CD4-positive, alpha-beta T cell (primary cell): ENCODE results near the gene VEGFB. TPM values are rescaled to one million over a fixed set of nuclear protein-coding genes. Genes with fewer than 3 reads are reported as not detected.

ENCODE experiments used
- ATAC-seq: fragments of 200-7000 bp; cut with Tn5 transposase; one replicate; pipeline ENCODE4 v1.10.0; 2022; ENCODE audit warnings: mild to moderate bottlenecking; ENCODE audit not compliant: poor library complexity
- CTCF ChIA-PET: fragments of 350-600 bp; sonication (Branson Sonifier 250); formaldehyde crosslinking; loops from one replicate; lab custom pipeline; 2021; ENCODE audit warnings: antibody characterized with exemption, inconsistent platforms; lab: Charles Lee
- POLR2A ChIA-PET: fragments of 350-600 bp; sonication (Branson Sonifier 250); formaldehyde crosslinking; loops from one replicate; lab custom pipeline; 2021; ENCODE audit warnings: antibody characterized with exemption, inconsistent platforms; lab: Charles Lee
- DNase-seq, 14 experiments: peaks; one replicate each; pipeline ENCODE4 v3.0.0-alpha.2; 2013 to 2020; ENCODE audit warnings: mixed read lengths in 2 of 14
- H3K27ac ChIP-seq, 2 donors: one replicate each; pipeline versions ENCODE4 v1.5.1 to v1.7.0; 2013; ENCODE audit warnings: low read length in 2 of 2, low read depth in 1 of 2, mild to moderate bottlenecking in 1 of 2
- H3K27me3 ChIP-seq, 2 experiments: 1 replicate in 1 of 2; 2 replicates in 1 of 2; pipeline versions ENCODE4 v1.6.1 to v1.7.0; 2013; ENCODE audit warnings: low read length in 2 of 2, control low read depth in 1 of 2, mild to moderate bottlenecking in 1 of 2, moderate library complexity in 1 of 2; ENCODE audit not compliant: insufficient read depth in 2 of 2, control insufficient read depth in 1 of 2
- H3K36me3 ChIP-seq: one replicate; pipeline ENCODE4 v1.6.1; 2013; ENCODE audit warnings: low read length, control low read depth; ENCODE audit not compliant: insufficient read depth
- H3K4me1 ChIP-seq: one replicate; pipeline ENCODE4 v1.6.1; 2013; ENCODE audit warnings: low read length, control low read depth; ENCODE audit not compliant: insufficient read depth
- H3K4me3 ChIP-seq: one replicate; pipeline ENCODE4 v1.5.1; 2013; ENCODE audit warnings: mild to moderate bottlenecking, low read length, moderate library complexity
- H3K9me3 ChIP-seq, 2 experiments: 1 replicate in 1 of 2; 2 replicates in 1 of 2; pipeline versions ENCODE4 v1.6.1 to v1.7.0; 2013; ENCODE audit warnings: low read length in 2 of 2, mild to moderate bottlenecking in 2 of 2, control low read depth in 1 of 2, moderate library complexity in 1 of 2; ENCODE audit not compliant: control insufficient read depth in 1 of 2, insufficient read depth in 1 of 2
- H3K27ac Mint-ChIP-seq: one replicate; pipeline ENCODE4 v1.8.0; 2020; ENCODE audit warnings: mixed read lengths
- H3K27me3 Mint-ChIP-seq: one replicate; pipeline ENCODE4 v1.8.0; 2021; ENCODE audit warnings: mixed read lengths
- H3K36me3 Mint-ChIP-seq: one replicate; pipeline ENCODE4 v1.8.0; 2021; ENCODE audit warnings: low read depth, mixed read lengths
- H3K4me1 Mint-ChIP-seq: one replicate; pipeline ENCODE4 v1.8.0; 2021; ENCODE audit warnings: low read depth, mixed read lengths
- H3K4me3 Mint-ChIP-seq: one replicate; pipeline ENCODE4 v1.8.0; 2020; ENCODE audit warnings: mild to moderate bottlenecking, mixed read lengths
- H3K9me3 Mint-ChIP-seq: one replicate; pipeline ENCODE4 v1.8.0; 2020; ENCODE audit warnings: mixed read lengths
- intact Hi-C, 2 experiments: fragments of 100-400 bp; cut with DNase I in 1 of 2; cut with micrococcal nuclease in 1 of 2; formaldehyde crosslinking; loops; one replicate each; pipeline versions ENCODE4 v1.15.1 to v1.9.0; 2023 to 2025; cut with DNase I, micrococcal nuclease
- total RNA-seq, 174 experiments: library from RNA in 2 of 174; stranded (reverse) in 2 of 174; gene quantifications; one replicate each; pipeline ENCODE4 v1.2.3 and lab custom pipeline; 2021 to 2026
- TF ChIP-seq, protein P1 (sequence below): fragments of 200-600 bp; IDR thresholded peaks from one replicate; pipeline ENCODE4 v1.8.0; 2022; ENCODE audit warnings: antibody characterized with exemption, mild to moderate bottlenecking

Gene VEGFB
- total RNA-seq, 2 experiments from 2014 or later, result 39.7 to 48.7 TPM

DNA sequence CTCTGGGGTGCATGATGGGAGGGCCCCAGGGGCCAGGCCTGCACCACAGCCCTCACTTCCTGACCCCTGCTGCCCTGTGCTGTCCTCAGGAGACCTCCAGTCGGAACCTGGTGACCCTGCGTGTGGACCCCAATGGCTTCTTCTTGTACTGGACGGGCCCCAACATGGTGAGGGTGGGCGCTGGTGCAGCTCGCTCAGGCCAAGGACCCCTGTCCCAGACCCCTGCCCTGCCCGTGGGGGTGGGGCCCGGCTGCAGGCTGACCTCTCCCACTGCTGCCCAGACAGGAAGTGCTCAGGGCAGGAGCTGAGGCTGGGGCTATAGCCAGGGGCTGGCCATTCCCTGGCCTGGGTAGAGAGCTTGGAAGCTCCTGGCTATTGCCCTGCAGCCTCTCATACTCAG, 19.9 kb downstream of the VEGFB start:
- Mint-ChIP-seq H3K27me3 (no peaks in the 10 kb centered on the region), H3K27ac (no peak overlapping the region), H3K4me3 (no peak overlapping the region), H3K36me3 (peaks cover 8% of the 10 kb centered on the region), H3K9me3 (no peaks in the 10 kb centered on the region), H3K4me1 (peaks cover 12% of the 10 kb centered on the region)
- Histone ChIP-seq H3K27me3 (no peaks in the 10 kb centered on the region), H3K27ac (no peak overlapping the region), H3K36me3 (peaks cover 16% of the 10 kb centered on the region), H3K4me1 (peaks cover 33% of the 10 kb centered on the region), H3K4me3 (no peak overlapping the region), H3K9me3 (no peaks in the 10 kb centered on the region)
- ChIA-PET POLR2A (no interaction called here), CTCF (interaction anchor here (0.6 to 0.9 kb wide), 2 partner anchors 17 to 50 kb away, joined by 3 read pairs; no protein-coding TSS in a partner anchor)
- no peak for ATAC-seq
- TF ChIP-seq, protein P1, sequence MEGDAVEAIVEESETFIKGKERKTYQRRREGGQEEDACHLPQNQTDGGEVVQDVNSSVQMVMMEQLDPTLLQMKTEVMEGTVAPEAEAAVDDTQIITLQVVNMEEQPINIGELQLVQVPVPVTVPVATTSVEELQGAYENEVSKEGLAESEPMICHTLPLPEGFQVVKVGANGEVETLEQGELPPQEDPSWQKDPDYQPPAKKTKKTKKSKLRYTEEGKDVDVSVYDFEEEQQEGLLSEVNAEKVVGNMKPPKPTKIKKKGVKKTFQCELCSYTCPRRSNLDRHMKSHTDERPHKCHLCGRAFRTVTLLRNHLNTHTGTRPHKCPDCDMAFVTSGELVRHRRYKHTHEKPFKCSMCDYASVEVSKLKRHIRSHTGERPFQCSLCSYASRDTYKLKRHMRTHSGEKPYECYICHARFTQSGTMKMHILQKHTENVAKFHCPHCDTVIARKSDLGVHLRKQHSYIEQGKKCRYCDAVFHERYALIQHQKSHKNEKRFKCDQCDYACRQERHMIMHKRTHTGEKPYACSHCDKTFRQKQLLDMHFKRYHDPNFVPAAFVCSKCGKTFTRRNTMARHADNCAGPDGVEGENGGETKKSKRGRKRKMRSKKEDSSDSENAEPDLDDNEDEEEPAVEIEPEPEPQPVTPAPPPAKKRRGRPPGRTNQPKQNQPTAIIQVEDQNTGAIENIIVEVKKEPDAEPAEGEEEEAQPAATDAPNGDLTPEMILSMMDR, result no peak
- no peak for DNase-seq
- intact Hi-C loops, result loop anchor here in 1 of 2 experiments (5.0 to 10.0 kb wide), 2 partner anchors 67 to 400 kb away; partner anchors contain the start of gene STIP1

DNA sequence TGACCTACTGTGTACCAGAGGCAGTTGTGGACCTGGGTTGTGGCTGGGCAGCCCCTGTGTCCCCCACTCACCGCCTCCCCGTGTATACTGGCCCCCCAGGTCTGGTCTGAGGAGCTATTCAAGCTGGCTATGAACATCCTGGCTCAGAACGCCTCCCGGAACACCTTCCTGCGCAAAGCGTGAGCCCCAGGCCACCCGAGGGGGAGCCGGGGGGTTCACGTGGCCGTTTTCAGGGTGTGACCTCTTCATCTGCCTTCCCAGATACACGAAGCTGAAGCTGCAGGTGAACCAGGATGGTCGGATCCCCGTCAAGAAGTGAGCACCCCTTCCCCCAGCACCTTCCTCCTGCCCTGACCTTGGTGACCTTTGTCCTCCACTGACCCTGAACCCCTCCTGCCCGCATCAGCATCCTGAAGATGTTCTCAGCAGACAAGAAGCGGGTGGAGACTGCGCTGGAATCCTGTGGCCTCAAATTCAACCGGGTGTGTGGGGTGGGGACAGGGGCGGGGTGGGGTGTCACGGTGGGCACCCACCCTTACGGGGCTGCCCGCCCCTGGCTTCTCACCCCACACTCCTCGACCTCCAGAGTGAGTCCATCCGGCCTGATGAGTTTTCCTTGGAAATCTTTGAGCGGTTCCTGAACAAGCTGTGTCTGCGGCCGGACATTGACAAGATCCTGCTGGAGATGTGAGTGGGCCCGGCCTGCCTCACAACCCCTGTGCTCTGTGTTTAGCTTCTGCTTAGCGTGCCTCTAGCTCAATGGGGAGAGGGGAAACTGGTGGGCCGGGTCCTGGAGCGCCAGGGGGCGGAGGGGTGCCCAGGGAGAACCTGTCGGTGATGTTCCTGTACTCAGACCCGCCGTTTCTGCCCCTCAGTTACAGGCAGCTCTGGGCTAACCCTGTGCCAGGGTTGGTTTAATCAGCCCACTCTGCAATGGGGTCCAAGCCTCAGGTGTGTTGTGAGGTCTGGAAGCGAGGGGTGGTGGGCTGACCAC, 21.0 kb downstream of the VEGFB start:
- peaks cover 16% of the 10 kb centered on the region for H3K36me3 ChIP-seq
- no peak overlapping the region for H3K4me3 ChIP-seq
- H3K4me1 ChIP-seq, result peaks cover 33% of the 10 kb centered on the region
- Mint-ChIP-seq H3K4me1 (peaks cover 8% of the 10 kb centered on the region), H3K27ac (no peak overlapping the region), H3K9me3 (no peaks in the 10 kb centered on the region), H3K27me3 (no peaks in the 10 kb centered on the region), H3K36me3 (peaks cover 13% of the 10 kb centered on the region), H3K4me3 (no peak overlapping the region)
- no peaks in the 10 kb centered on the region for H3K27me3 ChIP-seq
- CTCF ChIA-PET, result no interaction called here
- TF ChIP-seq, protein P1, result no peak
- H3K27ac ChIP-seq, result no peak overlapping the region
- no peak for DNase-seq
- ATAC-seq, result no peak
- H3K9me3 ChIP-seq, result no peaks in the 10 kb centered on the region
- POLR2A ChIA-PET, result interaction anchor here (0.6 to 1.1 kb wide), 3 partner anchors 10 to 15 kb away, joined by 3 to 4 read pairs (median 3); no protein-coding TSS in a partner anchor
- intact Hi-C loops, result loop anchor here in 1 of 2 experiments (10.0 kb wide), 1 partner anchor 399 kb away; no protein-coding TSS in a partner anchor

DNA sequence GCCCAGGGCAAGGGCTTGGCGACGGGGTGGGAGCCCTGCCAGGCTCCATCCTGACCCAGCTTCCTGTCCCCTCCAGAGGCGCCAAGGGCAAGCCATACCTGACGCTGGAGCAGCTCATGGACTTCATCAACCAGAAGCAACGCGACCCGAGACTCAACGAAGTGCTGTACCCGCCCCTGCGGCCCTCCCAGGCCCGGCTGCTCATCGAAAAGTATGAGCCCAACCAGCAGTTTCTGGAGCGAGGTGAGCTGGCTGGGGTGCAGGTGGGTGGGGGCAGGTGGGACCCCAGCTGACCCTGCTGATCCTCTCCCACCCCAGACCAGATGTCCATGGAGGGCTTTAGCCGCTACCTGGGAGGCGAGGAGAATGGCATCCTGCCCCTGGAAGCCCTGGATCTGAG, 21.9 kb downstream of the VEGFB start:
- ChIA-PET CTCF (no interaction called here), POLR2A (interaction anchor here (1.1 kb wide), 2 partner anchors 11 to 14 kb away, joined by 3 to 4 read pairs; no protein-coding TSS in a partner anchor)
- Histone ChIP-seq H3K27ac (no peak overlapping the region), H3K4me3 (no peak overlapping the region), H3K27me3 (no peaks in the 10 kb centered on the region), H3K36me3 (peaks cover 16% of the 10 kb centered on the region), H3K9me3 (no peaks in the 10 kb centered on the region), H3K4me1 (peaks cover 25% of the 10 kb centered on the region)
- ATAC-seq, result no peak
- H3K4me1 Mint-ChIP-seq, result peaks cover 8% of the 10 kb centered on the region
- H3K9me3 Mint-ChIP-seq, result no peaks in the 10 kb centered on the region
- no peak overlapping the region for H3K27ac Mint-ChIP-seq
- H3K36me3 Mint-ChIP-seq, result peaks cover 13% of the 10 kb centered on the region
- no peak overlapping the region for H3K4me3 Mint-ChIP-seq
- TF ChIP-seq, protein P1, result no peak
- intact Hi-C loops, result loop anchor here in 1 of 2 experiments (10.0 kb wide), 1 partner anchor 399 kb away; no protein-coding TSS in a partner anchor
- no peaks in the 10 kb centered on the region for H3K27me3 Mint-ChIP-seq
- no peak for DNase-seq
